Vagina (tissue), 1 donor: ENCODE results near the gene AQP12B. TPM values are rescaled to one million over a fixed set of nuclear protein-coding genes. Genes with fewer than 3 reads are reported as not detected.

ENCODE experiments used
- small RNA-seq: library from RNA; depleted of rRNA; stranded (forward); fragments of <200 nt; gene quantifications from one replicate; pipeline ENCODE3, GENCODE V24; 2016
- total RNA-seq: library from RNA; depleted of rRNA; stranded (reverse); fragments of >200 nt; gene quantifications from one replicate; pipeline ENCODE4 v1.2.3, GENCODE V29; 2016

The AQP12B gene
- total RNA-seq, 1 donor from 2014 or later, result not detected

Small RNAs within 50 kb of the gene (small RNA-seq; reads per million reads assigned to genes)
- not detected for gene AC011298.3

Other genes starting within 250 kb of the AQP12B start
- gene GPC1, start 247.2 kb downstream of the AQP12B start, total RNA-seq, result 73.2 TPM
- 20.6 TPM for gene ANKMY1, start 124.9 kb downstream of the AQP12B start, total RNA-seq
- gene DUSP28, start 122.5 kb downstream of the AQP12B start, total RNA-seq, result 5.9 TPM
- 65.1 TPM for gene RNPEPL1, start 114.4 kb downstream of the AQP12B start, total RNA-seq
- gene CAPN10, start 96.2 kb downstream of the AQP12B start, total RNA-seq, result 14.2 TPM
- 3.9 TPM for gene GPR35, start 57.4 kb downstream of the AQP12B start, total RNA-seq
- gene AQP12A, start 9.0 kb upstream of the AQP12B start, total RNA-seq, result not detected
- 6.1 TPM for gene KIF1A, start 137.3 kb upstream of the AQP12B start, total RNA-seq
- not detected for gene AGXT, start 185.9 kb upstream of the AQP12B start, total RNA-seq
- gene MAB21L4, start 213.3 kb upstream of the AQP12B start, total RNA-seq, result 21.1 TPM
- gene CROCC2, start 223.5 kb upstream of the AQP12B start, total RNA-seq, result 0.49 TPM